WTC11 (cell line): Measurements from ENCODE around the gene PTPA. TPM values are rescaled to one million over a fixed set of nuclear protein-coding genes. Genes with fewer than 3 reads are reported as not detected.
"Not testable (repeated sequence)": the region's sequence is repeated elsewhere in the genome, so short reads cannot be mapped to it uniquely, and the experiment has no call there.

ENCODE experiments used
- ATAC-seq: fragments of 200-7000 bp; cut with Tn5 transposase; 2 replicates; pipeline ENCODE4 v1.10.0; 2021; ENCODE audit warnings: mild to moderate bottlenecking, moderate library complexity
- CTCF ChIA-PET: fragments of 300-600 bp; sonication (Branson Sonifier 250); formaldehyde crosslinking; loops from one replicate; lab custom pipeline; 2021; ENCODE audit warnings: antibody characterized with exemption; lab: Charles Lee
- POLR2A ChIA-PET: fragments of 350-600 bp; sonication (Branson Sonifier 250); formaldehyde crosslinking; loops from one replicate; lab custom pipeline; 2021; ENCODE audit warnings: antibody characterized with exemption; lab: Charles Lee
- DNase-seq: peaks from one replicate; pipeline ENCODE4 v3.0.0; 2021; ENCODE audit warnings: low spot score
- H3K27ac Mint-ChIP-seq: 2 replicates; pipeline ENCODE4 v1.8.0; 2021; ENCODE audit warnings: mixed read lengths
- H3K27me3 Mint-ChIP-seq: 2 replicates; pipeline ENCODE4 v1.8.0; 2021; ENCODE audit warnings: low read depth, mild to moderate bottlenecking, moderate library complexity, mixed read lengths
- H3K36me3 Mint-ChIP-seq: 2 replicates; pipeline ENCODE4 v1.8.0; 2021; ENCODE audit warnings: mixed read lengths
- H3K4me1 Mint-ChIP-seq: 2 replicates; pipeline ENCODE4 v1.8.0; 2022; ENCODE audit warnings: mixed read lengths
- H3K4me3 Mint-ChIP-seq: 2 replicates; pipeline ENCODE4 v1.8.0; 2021; ENCODE audit warnings: mild to moderate bottlenecking, moderate library complexity, mixed read lengths
- H3K9me3 Mint-ChIP-seq: 2 replicates; pipeline ENCODE4 v1.8.0; 2021; ENCODE audit warnings: mixed read lengths
- CBFB ChIP-seq: sonication (generic); formaldehyde crosslinking; IDR thresholded peaks from 2 replicates; pipeline ENCODE4 v1.8.1; 2022; ENCODE audit warnings: mild to moderate bottlenecking, low read depth, missing genetic modification reagents
- CDX4 ChIP-seq: fragments of 250-450 bp; sonication (Bioruptor Pico); IDR thresholded peaks from 2 replicates; pipeline ENCODE4 v1.9.0; 2021; ENCODE audit warnings: moderate library complexity, mild to moderate bottlenecking, inconsistent platforms, borderline replicate concordance
- E2F1 ChIP-seq: sonication (generic); formaldehyde crosslinking; IDR thresholded peaks from 2 replicates; pipeline ENCODE4 v1.8.0; 2022; ENCODE audit warnings: mild to moderate bottlenecking, missing genetic modification reagents
- ERG ChIP-seq: fragments of 250-450 bp; sonication (Bioruptor Pico); IDR thresholded peaks from 2 replicates; pipeline ENCODE4 v1.8.0; 2021; ENCODE audit warnings: mild to moderate bottlenecking
- ETV6 ChIP-seq: sonication (generic); formaldehyde crosslinking; IDR thresholded peaks from 2 replicates; pipeline ENCODE4 v1.8.1; 2022; ENCODE audit warnings: mild to moderate bottlenecking, missing genetic modification reagents
- FOXJ3 ChIP-seq: sonication (generic); formaldehyde crosslinking; IDR thresholded peaks from 2 replicates; pipeline ENCODE4 v1.9.0; 2021; ENCODE audit warnings: missing genetic modification reagents, mild to moderate bottlenecking, borderline replicate concordance
- FOXK1 ChIP-seq: sonication (generic); formaldehyde crosslinking; IDR thresholded peaks from 2 replicates; pipeline ENCODE4 v1.8.0; 2022; ENCODE audit warnings: mild to moderate bottlenecking, moderate library complexity, missing genetic modification reagents
- GABPB1 ChIP-seq: sonication (generic); formaldehyde crosslinking; IDR thresholded peaks from 2 replicates; pipeline ENCODE4 v1.8.1; 2023; ENCODE audit warnings: mild to moderate bottlenecking, missing genetic modification reagents
- GTF2I ChIP-seq: fragments of 250-450 bp; sonication (Bioruptor Pico); conservative IDR thresholded peaks from 2 replicates; pipeline ENCODE4 v1.4.0; 2021; ENCODE audit warnings: mild to moderate bottlenecking
- HMGA2 ChIP-seq: fragments of 250-450 bp; sonication (Bioruptor Pico); IDR thresholded peaks from 2 replicates; pipeline ENCODE4 v1.4.0; 2021; ENCODE audit warnings: mild to moderate bottlenecking, moderate library complexity
- IRF1 ChIP-seq: sonication (generic); formaldehyde crosslinking; IDR thresholded peaks from 2 replicates; pipeline ENCODE4 v1.8.0; 2023; ENCODE audit warnings: missing genetic modification reagents
- MLX ChIP-seq: sonication (generic); formaldehyde crosslinking; IDR thresholded peaks from 2 replicates; pipeline ENCODE4 v1.8.1; 2023; ENCODE audit warnings: mild to moderate bottlenecking, missing genetic modification reagents, moderate library complexity
- MYBL2 ChIP-seq: sonication (generic); formaldehyde crosslinking; IDR thresholded peaks from 2 replicates; pipeline ENCODE4 v1.8.1; 2023; ENCODE audit warnings: mild to moderate bottlenecking, moderate library complexity, missing genetic modification reagents
- NFATC4 ChIP-seq: fragments of 250-450 bp; sonication (Bioruptor Pico); IDR thresholded peaks from 2 replicates; pipeline ENCODE4 v1.9.0; 2021; ENCODE audit warnings: mild to moderate bottlenecking
- NR1H2 ChIP-seq: sonication (generic); formaldehyde crosslinking; IDR thresholded peaks from 2 replicates; pipeline ENCODE4 v1.9.0; 2021; ENCODE audit warnings: mild to moderate bottlenecking, moderate library complexity, missing genetic modification reagents
- NR3C1 ChIP-seq: sonication (generic); formaldehyde crosslinking; conservative IDR thresholded peaks from 2 replicates; pipeline ENCODE4 v1.8.1; 2023; ENCODE audit warnings: low read depth, mild to moderate bottlenecking, missing genetic modification reagents
- SMAD3 ChIP-seq: sonication (generic); formaldehyde crosslinking; IDR thresholded peaks from 2 replicates; pipeline ENCODE4 v1.8.0; 2022; ENCODE audit warnings: missing genetic modification reagents, mild to moderate bottlenecking, borderline replicate concordance
- TP53 ChIP-seq: sonication (generic); formaldehyde crosslinking; IDR thresholded peaks from 2 replicates; pipeline ENCODE4 v1.8.1; 2023; ENCODE audit warnings: mild to moderate bottlenecking, missing genetic modification reagents
- USF2 ChIP-seq: sonication (generic); formaldehyde crosslinking; IDR thresholded peaks from 2 replicates; pipeline ENCODE4 v1.8.1; 2023; ENCODE audit warnings: mild to moderate bottlenecking, missing genetic modification reagents, moderate library complexity
- ZMAT4 ChIP-seq: fragments of 250-450 bp; sonication (Bioruptor Pico); IDR thresholded peaks from 2 replicates; pipeline ENCODE4 v1.9.0; 2021; ENCODE audit warnings: mild to moderate bottlenecking
- ZNF219 ChIP-seq: sonication (generic); formaldehyde crosslinking; IDR thresholded peaks from 2 replicates; pipeline ENCODE4 v1.8.0; 2023; ENCODE audit warnings: missing genetic modification reagents, mild to moderate bottlenecking, borderline replicate concordance
- ZNF263 ChIP-seq: sonication (generic); formaldehyde crosslinking; IDR thresholded peaks from 2 replicates; pipeline ENCODE4 v1.8.1; 2022; ENCODE audit warnings: low read depth, mild to moderate bottlenecking, moderate library complexity, missing genetic modification reagents
- ZNF423 ChIP-seq: fragments of 250-450 bp; sonication (Bioruptor Pico); IDR thresholded peaks from 2 replicates; pipeline ENCODE4 v2.1.2; 2022; ENCODE audit warnings: mild to moderate bottlenecking, moderate library complexity
- total RNA-seq: library from RNA; stranded (reverse); gene quantifications from 3 replicates; pipeline ENCODE4 v1.2.3, GENCODE V29; 2021

PTPA gene
- total RNA-seq, 1 experiment from 2014 or later = 186 TPM

GRCh38 chr9:129126749-129127618 is 15.8 kb downstream of the PTPA start (continued):
- TF ChIP-seq ETV6 (CRISPR knock-in tag) (no peak), ZNF423 (CRISPR knock-in tag) (no peak), CDX4 (CRISPR knock-in tag) (no peak)

- peaks cover 45% of the 10 kb centered on the region for H3K36me3 Mint-ChIP-seq
- peaks cover 31% of the 10 kb centered on the region for H3K4me1 Mint-ChIP-seq
- TF ChIP-seq IRF1 (CRISPR knock-in tag) = no peak
- no peak for TF ChIP-seq HMGA2
- TF ChIP-seq ZNF423 (CRISPR knock-in tag) = no peak
- no peak for TF ChIP-seq USF2 (CRISPR knock-in tag)
- no peak for TF ChIP-seq ZNF263 (CRISPR knock-in tag)
- TF ChIP-seq NR1H2 (CRISPR knock-in tag) = no peak
- TF ChIP-seq FOXJ3 = no peak
- TF ChIP-seq SMAD3 (CRISPR knock-in tag) = no peak
- TF ChIP-seq E2F1 (CRISPR knock-in tag) = no peak
- no peak for TF ChIP-seq ZNF219
- TF ChIP-seq ZMAT4 (CRISPR knock-in tag) = no peak
- TF ChIP-seq CBFB = no peak
- CTCF ChIA-PET = interaction anchor here (3.5 kb wide), 1 partner anchor 14 kb away, joined by 30 read pairs; no protein-coding TSS in a partner anchor
- POLR2A ChIA-PET = no interaction called here
- no peak overlapping the region for H3K4me3 Mint-ChIP-seq
- H3K9me3 Mint-ChIP-seq = 0 out of 2 replicates have a peak, but pooled peaks cover 4% of the 10 kb centered on the region
- H3K27ac Mint-ChIP-seq = peak overlapping the region; percentile 90; the same call in 1 of the 2 replicates
- no peak for DNase-seq
- no peaks in the 10 kb centered on the region for H3K27me3 Mint-ChIP-seq
- ATAC-seq = no peak
These were observed 17.5 kb downstream of the PTPA start for GRCh38 chr9:129128689-129129088.

- POLR2A ChIA-PET = interaction anchor here (0.7 kb wide), 1 partner anchor 36 kb away, joined by 7 read pairs; no protein-coding TSS in a partner anchor
- not testable (repeated sequence) for DNase-seq, H3K9me3 Mint-ChIP-seq, H3K27me3 Mint-ChIP-seq, H3K4me3 Mint-ChIP-seq, H3K27ac Mint-ChIP-seq, ATAC-seq
- Mint-ChIP-seq H3K36me3 (peaks cover 52% of the 10 kb centered on the region), H3K4me1 (peaks cover 31% of the 10 kb centered on the region)
- CTCF ChIA-PET = interaction anchor here (1.0 to 6.0 kb wide), 8 partner anchors 11 to 494 kb away, joined by 3 to 142 read pairs (median 18); partner anchors contain the start of genes C9orf50 and IER5L
These were observed 19.1 kb downstream of the PTPA start for GRCh38 chr9:129130271-129130670.

GRCh38 chr9:129130791-129131190 is 19.6 kb downstream of the PTPA start:
- Mint-ChIP-seq H3K9me3 (0 out of 2 replicates have a peak, but pooled peaks cover 4% of the 10 kb centered on the region), H3K27me3 (no peaks in the 10 kb centered on the region), H3K4me3 (no peak overlapping the region), H3K27ac (no peak overlapping the region), H3K4me1 (peaks cover 26% of the 10 kb centered on the region), H3K36me3 (peaks cover 56% of the 10 kb centered on the region)
- ChIA-PET CTCF (interaction anchor here (1.2 to 6.0 kb wide), 18 partner anchors 10 to 631 kb away, joined by 3 to 142 read pairs (median 12); partner anchors contain the start of genes C9orf50, IER5L and SH3GLB2), POLR2A (interaction anchor here (1.5 kb wide), 1 partner anchor 47 kb away, joined by 5 read pairs; no protein-coding TSS in a partner anchor)
- no peak for ATAC-seq
- DNase-seq = no peak
- TF ChIP-seq MLX (no peak), GTF2I (CRISPR knock-in tag) (no peak), NFATC4 (no peak), GABPB1 (CRISPR knock-in tag) (no peak), TP53 (CRISPR knock-in tag) (no peak), MYBL2 (no peak), FOXK1 (CRISPR knock-in tag) (no peak), NR3C1 (CRISPR knock-in tag) (no peak), ERG (no peak)
